ENCODE measurements around the gene ZCWPW2.

The ZCWPW2 gene

DNA sequence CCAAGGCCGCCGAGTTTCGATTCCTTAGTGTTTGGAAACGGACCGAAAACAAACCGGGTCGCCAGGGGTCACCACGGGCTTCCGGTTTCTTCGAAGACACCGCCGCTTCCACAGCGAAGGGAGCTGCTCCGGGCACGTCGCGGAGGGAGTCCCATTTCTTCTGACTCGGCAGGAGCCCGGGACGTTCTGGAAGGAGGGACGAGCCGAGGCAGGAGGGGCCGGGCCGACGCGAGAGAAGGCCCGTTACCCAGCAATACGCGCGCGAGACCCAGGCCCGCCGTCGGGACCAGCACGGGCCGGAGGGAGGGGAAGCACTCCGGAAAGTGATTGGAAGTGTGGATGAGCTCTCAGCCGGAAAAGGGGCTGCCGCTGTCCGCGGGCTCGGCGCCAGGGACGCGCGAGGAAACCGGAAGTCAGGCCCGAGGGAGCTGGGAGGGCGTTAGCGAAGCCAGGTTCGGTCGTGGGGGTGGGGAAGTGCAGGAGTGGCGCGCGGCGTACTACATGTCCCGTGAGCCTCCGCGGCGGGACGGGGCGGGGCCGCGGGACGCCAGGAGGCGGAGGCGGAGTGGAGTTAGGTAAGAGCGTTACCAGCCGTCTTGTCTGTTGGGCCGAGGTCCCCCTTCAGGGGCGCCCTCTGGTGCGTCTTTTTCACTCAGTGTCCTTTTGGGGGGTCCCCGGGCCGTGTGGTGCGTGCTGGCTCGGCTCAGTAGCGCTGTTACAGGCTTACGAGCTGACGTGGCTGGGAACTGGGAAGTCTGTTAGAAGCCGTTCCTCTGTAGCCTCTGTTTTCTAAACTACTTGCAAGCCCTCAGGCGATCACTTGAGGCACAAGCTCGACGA is at the start of gene ZCWPW2, which contains the start of gene AZI2:
ZCWPW2 (plus strand) TSS at position 93 of the 840 bp plus-strand sequence. CDS start 64,348 bp downstream, outside the sequence.
AZI2 (minus strand) TSS at position 196 of the 840 bp plus-strand sequence. CDS start 8,207 bp downstream, outside the sequence.
- DNase-seq, result peak; percentile 93 to 95

DNA sequence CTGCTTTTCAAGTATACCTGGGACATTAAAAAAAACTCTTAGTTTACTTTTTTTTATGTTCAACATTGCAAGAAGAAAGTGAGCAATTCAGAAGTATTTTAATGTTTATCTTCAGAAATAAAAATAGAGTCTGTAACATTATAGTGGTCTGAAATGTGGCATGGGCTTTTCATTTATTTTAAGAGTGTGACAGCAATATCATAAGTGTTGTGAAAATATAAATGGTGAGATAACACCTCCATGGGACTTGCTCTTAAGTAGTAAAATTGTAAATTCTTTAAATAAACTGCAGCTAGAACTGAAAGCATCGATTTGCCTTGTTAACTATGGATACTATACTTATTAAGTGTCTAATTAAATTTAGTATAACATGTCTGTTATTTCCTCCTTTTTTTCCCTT is 48.8 kb upstream of the ZCWPW2 start:
- no peak for DNase-seq

GRCh38 chr3:28300345-28300962 is 48.1 kb upstream of the ZCWPW2 start:
- no peak for DNase-seq

GRCh38 chr3:28301688-28302087 is 46.8 kb upstream of the ZCWPW2 start:
- no peak for DNase-seq

DNA sequence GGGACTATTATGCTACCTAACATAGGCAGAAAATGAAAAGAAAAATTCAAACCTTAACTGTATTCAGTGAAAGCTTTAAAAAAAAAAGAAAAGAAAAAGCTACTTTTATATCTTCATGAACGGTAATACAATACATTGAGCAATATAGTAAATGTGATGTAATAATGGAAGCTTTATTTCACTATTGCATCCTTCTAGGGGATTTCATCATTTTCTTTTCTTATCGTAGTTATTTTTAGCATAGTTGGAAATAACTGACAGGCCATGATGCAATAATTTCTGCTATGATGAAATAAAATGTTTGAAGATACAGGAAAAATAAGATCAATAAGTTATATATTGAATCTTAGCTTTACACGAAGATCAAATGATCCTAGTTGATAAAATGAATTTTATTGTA is 40.3 kb upstream of the ZCWPW2 start:
- no peak for DNase-seq

- no peak for DNase-seq
These were observed 32.8 kb upstream of the ZCWPW2 start for GRCh38 chr3:28315711-28316110.

GRCh38 chr3:28316226-28316625 is 32.3 kb upstream of the ZCWPW2 start:
- DNase-seq, result no peak

- DNase-seq, result peak; percentile 5 to 56
These were observed 31.0 kb upstream of the ZCWPW2 start for GRCh38 chr3:28317438-28318022.

DNA sequence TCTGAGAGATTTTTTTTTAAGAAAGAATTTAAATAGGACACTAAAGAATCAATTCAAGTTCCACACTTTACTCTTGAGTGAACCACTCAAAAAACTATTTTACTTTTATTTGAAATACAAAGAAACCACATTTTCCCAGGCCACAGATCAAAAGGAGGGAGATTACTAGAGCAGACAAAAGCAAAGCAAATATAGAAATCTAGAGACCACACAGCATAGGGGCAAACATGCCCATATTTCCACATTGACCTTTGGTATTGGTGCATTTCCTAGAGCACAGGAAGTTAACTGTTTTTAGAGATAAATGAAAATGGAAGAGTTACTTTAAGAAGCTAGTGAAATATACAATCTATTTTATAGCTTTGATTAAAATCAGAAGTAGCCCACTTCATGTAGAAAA is 27.5 kb upstream of the ZCWPW2 start:
- no peak for DNase-seq

DNA sequence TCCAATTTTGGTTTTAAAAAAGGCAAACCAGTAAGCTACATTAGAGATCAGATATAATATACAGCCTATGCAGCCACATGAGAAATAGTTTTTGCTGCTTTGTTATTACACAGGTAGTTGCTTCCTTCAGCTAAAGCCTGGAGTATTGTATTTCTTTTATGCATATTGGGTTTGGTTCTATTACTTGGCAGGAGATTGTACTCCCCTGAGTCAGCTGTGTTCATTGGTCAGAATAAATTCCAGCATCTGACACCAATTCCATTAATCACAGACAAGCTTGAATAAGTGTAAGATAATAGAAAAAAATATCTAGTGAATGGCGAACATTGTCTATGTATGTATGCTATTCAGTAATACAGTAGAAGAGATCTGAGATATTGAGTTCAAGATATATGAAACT is 26.1 kb upstream of the ZCWPW2 start:
- DNase-seq, result no peak

- DNase-seq, result no peak
These were observed 22.0 kb upstream of the ZCWPW2 start for GRCh38 chr3:28326458-28326926.

DNA sequence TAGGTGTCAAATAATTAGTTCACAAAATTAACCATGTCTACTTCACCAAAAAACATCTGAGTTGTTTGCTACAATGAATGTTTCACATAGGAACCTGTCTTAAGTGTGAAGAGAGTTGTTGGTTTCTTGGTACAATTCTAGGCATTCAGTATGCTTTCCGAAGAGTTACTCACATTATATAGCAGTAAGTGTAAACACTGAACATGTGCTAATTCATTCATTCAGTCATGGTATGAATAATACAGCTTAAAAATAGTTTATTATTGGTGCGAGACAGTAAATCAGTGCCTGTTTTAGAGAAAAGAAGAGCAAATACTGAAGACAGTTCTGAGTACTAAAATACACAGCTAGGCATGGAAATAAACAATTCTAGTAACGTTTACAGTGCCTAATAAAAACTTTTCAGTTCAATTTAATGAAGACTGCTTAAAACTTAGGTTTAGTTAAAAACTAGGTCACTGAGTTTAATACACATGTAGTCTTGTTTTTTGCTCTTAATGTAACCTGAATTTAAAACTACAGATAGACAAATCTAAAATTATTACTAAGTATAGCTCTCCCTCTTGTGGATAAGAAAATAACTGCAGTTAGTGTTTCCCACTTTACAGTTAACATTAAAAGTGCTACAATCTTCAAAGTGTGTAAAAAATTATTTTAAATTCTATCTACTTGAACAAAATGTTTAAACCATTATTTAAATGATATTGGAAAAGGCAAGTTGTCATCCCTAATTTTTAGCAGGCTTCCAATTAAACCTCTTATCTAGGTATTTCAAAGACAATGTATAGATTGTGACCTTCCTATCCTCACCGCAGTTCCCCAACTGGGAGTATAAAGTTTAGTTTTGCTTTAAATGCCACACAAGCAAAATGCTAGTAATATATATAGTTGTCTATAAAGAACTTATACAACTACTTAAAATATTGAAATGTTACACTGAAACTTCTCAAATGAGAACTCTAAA is 20.1 kb upstream of the ZCWPW2 start:
- peak in 1 of 2 experiments; percentile 12 for DNase-seq

DNA sequence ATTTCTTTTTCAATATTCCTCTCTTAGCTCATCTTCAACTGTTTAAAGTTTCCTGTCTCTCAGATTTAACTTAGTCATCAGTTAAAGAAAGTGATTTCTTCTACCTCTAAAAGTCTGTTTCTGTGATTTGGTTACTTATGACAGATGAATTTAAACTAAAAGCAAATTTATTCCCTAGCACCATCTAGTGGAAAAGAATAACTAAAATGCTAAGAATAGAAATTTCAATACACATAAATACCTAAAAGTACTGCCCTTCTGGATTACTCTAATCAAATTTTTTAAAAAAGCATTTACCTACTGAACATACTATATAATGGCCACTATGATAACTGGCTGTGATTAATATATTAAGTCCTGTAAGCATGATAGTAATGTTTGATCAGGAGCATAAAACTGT is 14.0 kb upstream of the ZCWPW2 start:
- DNase-seq, result no peak

GRCh38 chr3:28335246-28335645 is 13.3 kb upstream of the ZCWPW2 start:
- DNase-seq, result no peak

DNA sequence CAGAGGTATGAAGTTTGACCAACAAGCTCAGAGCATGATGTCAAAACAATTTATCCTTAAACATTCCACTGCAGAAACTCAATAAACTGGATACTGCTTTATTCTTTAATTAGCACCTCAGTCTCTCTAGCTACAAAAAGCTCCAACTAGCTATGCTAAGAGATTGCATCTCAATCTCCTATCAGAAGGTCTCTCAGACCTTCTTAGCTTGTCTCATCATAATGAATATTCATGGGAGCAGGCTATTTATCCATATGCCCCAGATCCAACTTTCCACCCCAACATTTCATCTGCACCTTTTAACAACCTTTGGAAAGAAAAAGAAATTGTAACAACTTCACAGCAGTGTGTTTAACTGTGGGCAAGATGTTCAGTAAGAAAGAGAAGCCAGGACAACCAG is 11.3 kb upstream of the ZCWPW2 start:
- DNase-seq, result no peak

- DNase-seq, result no peak
These were observed 5.4 kb upstream of the ZCWPW2 start for GRCh38 chr3:28343144-28343543.

DNA sequence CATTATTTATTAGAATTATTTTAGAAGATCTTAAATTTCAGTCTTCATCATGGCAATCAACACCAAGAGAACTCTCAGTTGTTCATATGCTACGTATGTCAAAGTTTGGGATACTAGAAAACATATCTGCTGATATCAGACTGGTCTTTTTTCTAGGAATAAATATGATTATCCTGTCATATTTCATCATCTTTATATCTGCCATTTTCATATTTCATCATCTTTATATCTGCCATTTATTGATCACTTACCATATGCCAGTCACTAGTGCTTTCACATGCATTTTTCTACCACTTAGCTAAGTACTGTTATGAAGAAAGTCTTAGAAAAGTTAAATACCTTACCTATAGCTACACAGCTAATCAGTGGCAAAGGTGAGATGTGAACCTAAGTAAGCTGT is 2.8 kb upstream of the ZCWPW2 start:
- DNase-seq, result no peak

DNA sequence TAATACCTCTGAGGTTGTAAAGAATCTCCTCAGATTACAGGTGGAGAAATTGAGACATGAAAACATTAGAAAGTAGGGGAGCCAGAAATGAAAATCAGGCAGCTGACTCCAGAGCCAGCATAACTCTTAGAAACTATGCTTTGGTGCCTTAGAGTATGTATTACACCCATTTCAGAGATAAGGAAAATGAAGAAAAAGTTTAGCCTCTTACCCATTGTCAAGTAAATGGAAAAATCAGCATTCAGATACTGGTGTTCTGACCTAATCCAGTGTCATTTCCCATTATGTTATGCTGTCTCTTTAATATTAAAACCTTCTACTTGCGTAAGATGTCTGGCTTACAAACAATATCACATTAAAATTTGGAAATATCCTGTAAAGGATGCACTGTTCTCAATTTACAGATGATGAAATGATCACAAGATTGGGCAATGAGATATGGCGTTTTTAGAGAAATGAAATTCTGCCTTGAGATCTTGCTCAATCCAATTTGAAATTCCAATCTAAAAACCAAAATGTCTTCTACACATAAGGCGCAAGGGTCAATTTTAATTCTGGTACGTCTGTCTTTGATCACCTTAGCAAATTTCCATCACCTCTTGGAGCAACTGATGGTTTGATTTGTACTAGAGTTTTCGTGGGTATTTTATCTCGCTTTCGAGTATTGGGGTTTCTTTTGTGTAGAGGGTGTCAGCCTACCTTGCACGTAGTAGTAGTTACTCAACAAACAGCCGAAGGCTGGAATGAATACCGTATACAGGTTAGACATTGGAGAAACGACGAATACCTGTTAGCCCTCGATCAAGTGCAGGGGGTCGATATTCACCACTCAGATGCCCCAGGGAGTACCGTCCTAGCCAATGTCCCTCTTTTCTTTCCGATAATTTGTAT is 902 bp upstream of the ZCWPW2 start:
- peak in 1 of 2 experiments; percentile 22 for DNase-seq

GRCh38 chr3:28348265-28348628 is 274 bp upstream of the ZCWPW2 start:
- DNase-seq, result no peak

GRCh38 chr3:28349469-28350000 is 1.0 kb downstream of the ZCWPW2 start:
- no peak for DNase-seq

DNA sequence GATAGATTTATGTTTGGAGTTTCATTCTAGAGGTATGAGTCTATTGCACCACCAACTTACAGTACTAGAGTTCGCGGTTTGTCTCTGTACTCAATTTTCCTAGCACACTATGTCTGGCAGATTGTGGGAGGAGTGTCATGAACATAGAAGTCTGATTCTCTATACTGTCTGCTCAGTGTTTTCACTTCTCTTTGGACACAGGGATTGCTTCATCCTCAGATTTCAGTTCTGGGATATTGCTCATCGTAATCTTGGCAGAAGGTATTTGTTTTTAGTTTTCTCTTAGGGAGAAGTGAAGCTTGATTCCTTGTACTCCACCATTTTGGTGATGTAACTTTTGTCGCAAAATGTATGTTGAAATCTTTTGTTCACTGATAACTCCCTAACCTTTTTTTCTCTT is 27.9 kb downstream of the ZCWPW2 start:
- DNase-seq, result no peak

All from NCI-H524 (cell line).